GM12875 (cell line): Measurements from ENCODE around the gene CCDC30.

Source experiments
- H3K4me3 ChIP-seq: one replicate; pipeline ENCODE4 v1.5.1; 2011; ENCODE audit warnings: low read depth, low read length, control low read depth
- TF ChIP-seq, protein P1 (sequence below): IDR thresholded peaks from 2 replicates; pipeline ENCODE4 v1.5.1; 2011; ENCODE audit warnings: low read depth, mild to moderate bottlenecking, control low read depth, inconsistent platforms, low read length, moderate library complexity, borderline replicate concordance; ENCODE audit not compliant: insufficient read depth

CCDC30 gene

DNA sequence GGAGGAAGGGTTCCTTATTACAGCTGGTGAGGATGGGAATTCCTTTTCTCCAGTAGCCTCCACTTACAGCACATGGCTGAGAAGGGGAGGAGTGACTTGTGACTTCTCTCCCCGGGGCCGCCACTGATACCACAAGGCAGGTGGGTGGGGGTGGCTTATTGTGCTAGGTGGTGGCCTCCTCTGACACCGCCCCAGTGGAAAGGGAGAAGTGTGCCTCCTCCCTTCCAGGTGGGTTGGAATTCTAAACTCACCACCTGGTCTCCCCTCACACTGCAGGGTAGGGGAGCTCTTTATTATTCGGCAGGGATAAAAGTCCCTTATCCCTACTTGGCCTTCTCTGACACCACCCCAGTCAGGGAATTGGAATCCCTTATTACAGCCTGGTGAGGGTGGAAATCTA, 89.5 kb downstream of the CCDC30 start:
- TF ChIP-seq, protein P1, sequence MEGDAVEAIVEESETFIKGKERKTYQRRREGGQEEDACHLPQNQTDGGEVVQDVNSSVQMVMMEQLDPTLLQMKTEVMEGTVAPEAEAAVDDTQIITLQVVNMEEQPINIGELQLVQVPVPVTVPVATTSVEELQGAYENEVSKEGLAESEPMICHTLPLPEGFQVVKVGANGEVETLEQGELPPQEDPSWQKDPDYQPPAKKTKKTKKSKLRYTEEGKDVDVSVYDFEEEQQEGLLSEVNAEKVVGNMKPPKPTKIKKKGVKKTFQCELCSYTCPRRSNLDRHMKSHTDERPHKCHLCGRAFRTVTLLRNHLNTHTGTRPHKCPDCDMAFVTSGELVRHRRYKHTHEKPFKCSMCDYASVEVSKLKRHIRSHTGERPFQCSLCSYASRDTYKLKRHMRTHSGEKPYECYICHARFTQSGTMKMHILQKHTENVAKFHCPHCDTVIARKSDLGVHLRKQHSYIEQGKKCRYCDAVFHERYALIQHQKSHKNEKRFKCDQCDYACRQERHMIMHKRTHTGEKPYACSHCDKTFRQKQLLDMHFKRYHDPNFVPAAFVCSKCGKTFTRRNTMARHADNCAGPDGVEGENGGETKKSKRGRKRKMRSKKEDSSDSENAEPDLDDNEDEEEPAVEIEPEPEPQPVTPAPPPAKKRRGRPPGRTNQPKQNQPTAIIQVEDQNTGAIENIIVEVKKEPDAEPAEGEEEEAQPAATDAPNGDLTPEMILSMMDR = no peak
- no peak overlapping the region for H3K4me3 ChIP-seq

DNA sequence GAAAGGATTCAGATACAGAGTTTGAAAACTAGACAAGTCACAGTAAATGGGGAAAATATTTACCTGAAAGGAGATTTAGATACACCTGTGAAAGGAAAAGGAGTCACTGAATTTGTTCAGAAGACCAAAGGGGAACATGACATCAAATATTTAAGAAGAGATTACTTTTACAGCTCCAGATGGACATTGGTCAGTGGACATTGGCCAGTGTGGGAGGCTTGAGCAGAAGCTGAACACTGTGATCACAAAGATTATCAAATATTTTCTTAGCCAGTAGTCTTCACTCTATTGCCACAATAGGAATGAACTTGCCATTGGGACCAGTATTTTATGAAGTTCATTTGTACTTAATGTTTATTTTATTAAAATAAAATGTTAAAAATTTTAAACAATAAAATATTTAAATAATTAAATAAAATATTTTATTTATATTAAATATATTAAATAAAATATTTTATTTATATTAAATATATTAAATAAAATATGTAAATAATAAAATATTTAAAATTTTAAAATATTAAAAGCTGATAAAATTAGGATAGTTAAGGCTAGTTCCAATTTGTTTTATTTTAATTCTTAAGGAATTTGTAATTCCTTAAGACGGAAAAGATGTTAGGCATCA, 94.3 kb downstream of the CCDC30 start:
- no peak overlapping the region for H3K4me3 ChIP-seq
- TF ChIP-seq, protein P1 = no peak

- TF ChIP-seq, protein P1 = no peak
- no peak overlapping the region for H3K4me3 ChIP-seq
These were observed 104.0 kb downstream of the CCDC30 start for GRCh38 chr1:42567038-42567437.

GRCh38 chr1:42576935-42577334, 113.8 kb downstream of the CCDC30 start:
- TF ChIP-seq, protein P1 = no peak

DNA sequence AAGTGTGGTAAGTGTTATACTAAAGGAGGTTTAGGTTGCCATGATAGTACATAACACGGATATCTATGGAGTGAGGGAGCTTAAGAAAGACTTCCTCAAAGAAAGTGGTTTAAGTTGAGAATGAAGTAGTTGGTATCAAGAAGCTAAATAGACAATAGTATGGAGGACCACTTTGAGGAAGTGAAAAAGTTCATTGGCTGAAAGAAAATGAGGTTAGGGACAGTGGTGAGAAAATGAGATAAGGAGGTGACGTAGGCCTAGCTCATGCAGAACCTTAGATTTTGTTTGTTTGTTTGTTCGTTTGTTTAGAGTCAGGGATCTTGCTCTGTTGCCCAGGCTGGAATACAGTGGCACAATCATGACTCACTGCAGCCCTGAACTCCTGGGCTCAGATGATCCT, 122.9 kb downstream of the CCDC30 start:
- TF ChIP-seq, protein P1 = no peak
- H3K4me3 ChIP-seq = no peak overlapping the region

More at GRCh38 chr1:42576935-42577334, 113.8 kb downstream of the CCDC30 start:
- no peak overlapping the region for H3K4me3 ChIP-seq

GRCh38 chr1:42587753-42588152, 124.7 kb downstream of the CCDC30 start:
- no peak overlapping the region for H3K4me3 ChIP-seq
- TF ChIP-seq, protein P1 = no peak

GRCh38 chr1:42592811-42593210, 129.7 kb downstream of the CCDC30 start:
- H3K4me3 ChIP-seq = no peak overlapping the region
- TF ChIP-seq, protein P1 = no peak
